ENCODE measurements around the gene HMGXB4.
A peak's percentile ranks its signal among the peaks of the same experiment; 100 is the strongest.

The HMGXB4 gene

DNA sequence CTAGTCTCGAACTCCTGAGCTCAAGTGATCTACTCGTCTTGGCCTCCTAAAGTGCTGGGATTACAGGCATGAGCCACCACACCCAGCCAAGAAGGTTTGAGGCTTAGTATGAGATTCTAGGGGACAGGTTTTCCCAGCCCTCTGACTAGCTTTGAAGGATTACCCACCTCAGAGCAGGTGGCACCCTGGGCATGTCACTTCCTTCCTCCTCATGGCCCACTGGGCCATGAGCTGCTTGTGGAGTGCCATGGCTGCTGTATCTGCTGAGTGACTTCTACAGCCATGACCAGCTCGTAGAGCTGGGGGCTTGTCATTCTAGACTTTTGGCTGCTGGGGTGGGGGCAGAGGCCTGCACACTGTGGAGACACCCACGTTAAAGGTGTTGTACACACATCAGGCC is 67.5 kb downstream of the HMGXB4 start:
- no peak overlapping the region for H3K27ac ChIP-seq
- intact Hi-C loops (cut with DNase I; ENCODE audit: low total_unique reads), result no loop called here
- H3K36me3 ChIP-seq, result peaks cover 74 to 97% (median 89%) of the 10 kb centered on the region in 3 donors
- H3K4me3 ChIP-seq, result no peak overlapping the region
- H3K4me1 ChIP-seq, result no peaks in the 10 kb centered on the region
- DNase-seq, result no peak
- no peaks in the 10 kb centered on the region for H3K9me3 ChIP-seq
- H3K27me3 ChIP-seq, result no peaks in the 10 kb centered on the region
- TF ChIP-seq, protein P1, sequence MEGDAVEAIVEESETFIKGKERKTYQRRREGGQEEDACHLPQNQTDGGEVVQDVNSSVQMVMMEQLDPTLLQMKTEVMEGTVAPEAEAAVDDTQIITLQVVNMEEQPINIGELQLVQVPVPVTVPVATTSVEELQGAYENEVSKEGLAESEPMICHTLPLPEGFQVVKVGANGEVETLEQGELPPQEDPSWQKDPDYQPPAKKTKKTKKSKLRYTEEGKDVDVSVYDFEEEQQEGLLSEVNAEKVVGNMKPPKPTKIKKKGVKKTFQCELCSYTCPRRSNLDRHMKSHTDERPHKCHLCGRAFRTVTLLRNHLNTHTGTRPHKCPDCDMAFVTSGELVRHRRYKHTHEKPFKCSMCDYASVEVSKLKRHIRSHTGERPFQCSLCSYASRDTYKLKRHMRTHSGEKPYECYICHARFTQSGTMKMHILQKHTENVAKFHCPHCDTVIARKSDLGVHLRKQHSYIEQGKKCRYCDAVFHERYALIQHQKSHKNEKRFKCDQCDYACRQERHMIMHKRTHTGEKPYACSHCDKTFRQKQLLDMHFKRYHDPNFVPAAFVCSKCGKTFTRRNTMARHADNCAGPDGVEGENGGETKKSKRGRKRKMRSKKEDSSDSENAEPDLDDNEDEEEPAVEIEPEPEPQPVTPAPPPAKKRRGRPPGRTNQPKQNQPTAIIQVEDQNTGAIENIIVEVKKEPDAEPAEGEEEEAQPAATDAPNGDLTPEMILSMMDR (IDR thresholded peaks at IDR 0.05), result no peak

DNA sequence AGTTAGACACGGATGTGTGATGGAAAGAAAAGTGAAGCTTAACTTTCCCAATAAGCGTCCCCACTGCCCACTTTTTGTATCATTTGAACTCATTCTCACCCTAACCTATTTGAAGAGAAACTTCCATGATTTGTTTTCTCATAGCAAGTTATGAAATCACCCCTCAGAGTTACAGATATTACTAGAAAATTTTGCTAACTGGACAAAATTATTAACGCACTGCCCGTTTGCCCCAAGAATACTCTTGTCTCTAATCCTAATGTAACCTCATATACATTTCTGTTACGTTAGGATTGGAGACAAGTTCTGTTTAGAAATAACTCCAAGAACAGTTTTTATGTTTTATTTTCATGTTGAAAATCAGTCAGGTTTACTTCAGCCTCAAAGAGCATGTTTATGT is 67.9 kb downstream of the HMGXB4 start:
- intact Hi-C loops (cut with DNase I; ENCODE audit: low total_unique reads), result no loop called here
- Histone ChIP-seq H3K4me1 (no peaks in the 10 kb centered on the region), H3K9me3 (no peaks in the 10 kb centered on the region), H3K27me3 (no peaks in the 10 kb centered on the region), H3K4me3 (no peak overlapping the region), H3K27ac (no peak overlapping the region), H3K36me3 (peaks cover 71 to 97% (median 90%) of the 10 kb centered on the region in 3 donors)
- TF ChIP-seq, protein P1 (IDR thresholded peaks at IDR 0.05), result no peak
- no peak for DNase-seq

DNA sequence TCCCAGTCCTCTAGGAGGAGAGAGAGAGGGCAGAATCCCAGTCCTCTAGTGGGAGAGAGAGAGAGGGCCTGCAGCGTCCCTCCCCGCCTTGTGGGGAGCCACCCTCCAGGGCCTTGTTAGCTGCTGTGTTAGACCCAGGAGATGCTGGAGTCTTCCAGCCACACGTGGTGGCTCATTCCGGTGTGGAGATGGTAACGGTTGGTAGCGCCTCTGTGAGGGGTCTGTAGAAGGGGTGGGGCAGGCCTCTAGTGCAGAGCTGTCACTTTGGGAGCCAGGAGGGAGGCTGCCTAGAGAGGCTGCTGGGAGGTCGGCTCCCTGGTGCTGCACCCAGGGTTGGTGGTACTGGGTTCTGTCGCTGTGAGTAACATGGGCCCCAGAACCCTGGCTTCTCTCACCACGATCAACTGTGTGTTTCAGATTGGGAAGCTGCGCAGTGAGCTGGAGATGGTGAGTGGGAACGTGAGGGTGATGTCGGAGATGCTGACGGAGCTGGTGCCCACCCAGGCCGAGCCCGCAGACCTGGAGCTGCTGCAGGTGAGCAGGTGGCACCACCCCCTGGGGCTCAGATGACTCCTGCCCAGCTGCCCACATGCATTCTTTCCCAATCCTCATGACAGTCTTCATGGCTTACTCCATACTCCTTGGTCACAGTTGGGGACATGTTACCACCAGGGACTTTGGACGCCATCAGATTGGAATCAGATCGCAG is 69.7 kb downstream of the HMGXB4 start:
- Histone ChIP-seq H3K4me1 (no peaks in the 10 kb centered on the region), H3K9me3 (no peaks in the 10 kb centered on the region), H3K4me3 (no peak overlapping the region), H3K36me3 (peaks cover 86 to 97% (median 92%) of the 10 kb centered on the region in 3 donors), H3K27ac (no peak overlapping the region), H3K27me3 (no peaks in the 10 kb centered on the region)
- TF ChIP-seq, protein P1 (IDR thresholded peaks at IDR 0.05), result no peak
- intact Hi-C loops (cut with DNase I; ENCODE audit: low total_unique reads), result no loop called here
- no peak for DNase-seq

DNA sequence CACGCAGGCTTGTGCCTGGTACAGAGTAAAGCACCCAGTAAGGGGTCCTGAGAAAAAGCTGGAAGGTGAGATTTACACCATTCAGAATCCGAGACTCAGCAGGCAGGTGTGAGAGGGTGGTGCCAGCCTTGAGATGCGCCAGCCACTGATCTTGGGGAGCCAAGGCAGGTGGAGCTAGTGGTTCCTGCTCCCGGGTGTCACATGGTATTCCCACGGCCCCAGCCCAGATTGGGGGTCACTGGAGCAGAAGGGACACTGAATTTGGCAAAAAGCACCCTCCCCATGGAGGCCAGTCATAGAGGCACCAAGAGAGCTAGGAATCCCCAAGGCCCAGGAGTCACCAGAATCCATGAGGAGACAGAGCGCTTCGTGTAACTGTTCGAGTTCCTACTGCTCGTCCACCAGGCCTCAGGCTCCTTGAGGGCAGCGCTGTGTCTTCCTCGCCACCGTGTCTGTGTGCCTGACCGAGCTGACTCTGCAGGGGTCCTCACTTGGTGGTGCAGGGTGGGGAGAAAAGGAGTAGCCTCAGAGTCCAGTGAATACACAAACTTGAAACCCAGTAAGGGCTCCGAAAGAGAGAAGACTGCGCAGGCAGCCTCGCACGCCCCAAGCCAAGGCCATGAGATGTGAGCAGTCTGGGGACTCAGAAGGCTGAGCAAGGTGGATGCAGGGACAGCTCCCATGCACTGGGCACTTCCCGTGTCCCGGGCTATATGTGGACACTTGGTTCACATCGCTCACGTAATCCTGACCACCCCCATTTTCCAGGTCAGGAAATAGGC is 70.6 kb downstream of the HMGXB4 start:
- H3K4me3 ChIP-seq, result no peak overlapping the region
- TF ChIP-seq, protein P1 (IDR thresholded peaks at IDR 0.05), result no peak
- H3K27me3 ChIP-seq, result no peaks in the 10 kb centered on the region
- no peak for DNase-seq
- no peak overlapping the region for H3K27ac ChIP-seq
- intact Hi-C loops (cut with DNase I; ENCODE audit: low total_unique reads), result no loop called here
- no peaks in the 10 kb centered on the region for H3K4me1 ChIP-seq
- no peaks in the 10 kb centered on the region for H3K9me3 ChIP-seq
- peaks cover 86 to 97% (median 92%) of the 10 kb centered on the region in 3 donors for H3K36me3 ChIP-seq

DNA sequence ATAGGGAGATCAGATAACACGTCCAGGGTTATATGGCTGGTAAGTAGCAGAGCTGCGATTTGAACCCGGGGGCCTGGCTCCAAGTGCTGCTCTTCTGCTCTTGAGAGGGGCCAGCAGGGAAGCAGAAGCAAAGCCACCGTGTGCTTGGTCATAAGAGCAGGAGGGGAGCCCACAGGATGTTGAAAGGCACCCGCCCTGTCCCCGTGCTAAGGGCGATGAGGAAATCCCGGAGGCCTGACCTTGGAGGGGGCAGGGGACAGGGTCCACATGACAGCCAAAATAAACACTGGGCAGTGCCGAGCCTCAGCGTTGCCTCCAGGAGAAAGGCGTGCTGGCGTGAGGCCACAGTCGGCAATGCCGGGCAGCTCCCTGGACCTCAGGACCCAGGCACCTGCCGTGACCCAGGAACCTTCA is 71.2 kb downstream of the HMGXB4 start:
- Histone ChIP-seq H3K9me3 (no peaks in the 10 kb centered on the region), H3K4me3 (no peak overlapping the region), H3K4me1 (no peaks in the 10 kb centered on the region), H3K27me3 (no peaks in the 10 kb centered on the region), H3K27ac (no peak overlapping the region), H3K36me3 (peaks cover 86 to 97% (median 92%) of the 10 kb centered on the region in 3 donors)
- DNase-seq, result peak in 1 of 2 donors; percentile 78
- intact Hi-C loops (cut with DNase I; ENCODE audit: low total_unique reads), result no loop called here
- TF ChIP-seq, protein P1 (IDR thresholded peaks at IDR 0.05), result no peak
